ENCODE data around the gene ATG4A. TPM values are rescaled to one million over a fixed set of nuclear protein-coding genes. Genes with fewer than 3 reads are reported as not detected.

The ATG4A gene
- total and polyA plus RNA-seq, 4 donors = 10.5 to 14.9 (median 12.8) TPM

DNA sequence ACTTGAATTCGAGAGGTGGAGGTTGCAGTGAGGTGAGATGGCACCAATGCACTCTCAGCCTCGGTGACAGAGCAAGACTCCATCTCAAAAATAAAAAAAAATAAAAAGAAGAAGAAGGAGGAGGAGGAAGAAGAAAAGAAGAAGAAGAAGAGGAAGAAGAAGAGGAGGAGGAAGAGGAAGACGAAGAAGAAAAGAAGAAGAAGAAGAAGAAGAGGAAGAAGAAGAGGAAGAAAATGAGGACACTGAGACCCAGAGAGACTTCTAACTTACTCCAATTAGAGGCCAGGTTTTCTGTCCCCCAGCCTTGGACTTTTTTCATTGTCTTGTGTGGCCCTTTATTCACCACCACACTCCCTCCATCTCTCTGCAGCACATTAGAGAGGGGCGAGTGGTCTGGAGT is 70.7 kb downstream of the ATG4A start:
- WGBS (ENCODE audit: insufficient coverage) = 100% methylated on average over 2 of the region's 4 CpGs
- no peaks in the 10 kb centered on the region for H3K4me1 ChIP-seq (ENCODE audit: control insufficient read depth, insufficient read depth, low read length)
- peaks cover 3% of the 10 kb centered on the region for H3K27me3 ChIP-seq (ENCODE audit: control insufficient read depth, insufficient read depth, low read length)

GRCh38 chrX:108163333-108164082 is 71.9 kb downstream of the ATG4A start:
- H3K27ac ChIP-seq (ENCODE audit: low read depth, low read length) = no peak overlapping the region
- H3K36me3 ChIP-seq (ENCODE audit: control insufficient read depth, insufficient read depth, low read length) = no peaks in the 10 kb centered on the region
- 82% methylated on average over 7 of the region's 7 CpGs for WGBS (ENCODE audit: insufficient coverage)
- no peaks in the 10 kb centered on the region for H3K4me1 ChIP-seq (ENCODE audit: control insufficient read depth, insufficient read depth, low read length)
- peaks cover 3% of the 10 kb centered on the region for H3K27me3 ChIP-seq (ENCODE audit: control insufficient read depth, insufficient read depth, low read length)
- no peaks in the 10 kb centered on the region for H3K9me3 ChIP-seq (ENCODE audit: control insufficient read depth, insufficient read depth, low read length)
- no peak for DNase-seq (ENCODE audit: low read depth in 4 of 6, low spot score in 6 of 6)
- H3K4me3 ChIP-seq (ENCODE audit: low read depth, low read length) = no peak overlapping the region

More for the DNA sequence above, 70.7 kb downstream of the ATG4A start:
- Histone ChIP-seq H3K4me3 (ENCODE audit: low read depth, low read length) (no peak overlapping the region), H3K36me3 (ENCODE audit: control insufficient read depth, insufficient read depth, low read length) (no peaks in the 10 kb centered on the region), H3K27ac (ENCODE audit: low read depth, low read length) (no peak overlapping the region), H3K9me3 (ENCODE audit: control insufficient read depth, insufficient read depth, low read length) (no peaks in the 10 kb centered on the region)
- DNase-seq (ENCODE audit: low read depth in 4 of 6, low spot score in 6 of 6) = no peak

- H3K36me3 ChIP-seq (ENCODE audit: control insufficient read depth, insufficient read depth, low read length) = no peaks in the 10 kb centered on the region
- no peaks in the 10 kb centered on the region for H3K9me3 ChIP-seq (ENCODE audit: control insufficient read depth, insufficient read depth, low read length)
- peak in 2 of 6 donors; percentile 53 to 79 for DNase-seq (ENCODE audit: low read depth in 4 of 6, low spot score in 6 of 6)
- 39% methylated on average over 6 of the region's 7 CpGs for WGBS (ENCODE audit: insufficient coverage)
- no peaks in the 10 kb centered on the region for H3K4me1 ChIP-seq (ENCODE audit: control insufficient read depth, insufficient read depth, low read length)
- peaks cover 9% of the 10 kb centered on the region for H3K27me3 ChIP-seq (ENCODE audit: control insufficient read depth, insufficient read depth, low read length)
- H3K4me3 ChIP-seq (ENCODE audit: low read depth, low read length) = no peak overlapping the region
- H3K27ac ChIP-seq (ENCODE audit: low read depth, low read length) = no peak overlapping the region
Measured at GRCh38 chrX:108165383-108166111, 74.0 kb downstream of the ATG4A start.

- no peak overlapping the region for H3K27ac ChIP-seq (ENCODE audit: low read depth, low read length)
- peaks cover 8% of the 10 kb centered on the region for H3K27me3 ChIP-seq (ENCODE audit: control insufficient read depth, insufficient read depth, low read length)
- DNase-seq (ENCODE audit: low read depth in 4 of 6, low spot score in 6 of 6) = no peak
- no CpG with 5 or more reads among the region's 5 CpGs for WGBS (ENCODE audit: insufficient coverage)
- no peaks in the 10 kb centered on the region for H3K9me3 ChIP-seq (ENCODE audit: control insufficient read depth, insufficient read depth, low read length)
- H3K4me1 ChIP-seq (ENCODE audit: control insufficient read depth, insufficient read depth, low read length) = no peaks in the 10 kb centered on the region
- H3K36me3 ChIP-seq (ENCODE audit: control insufficient read depth, insufficient read depth, low read length) = no peaks in the 10 kb centered on the region
- H3K4me3 ChIP-seq (ENCODE audit: low read depth, low read length) = no peak overlapping the region
Measured at GRCh38 chrX:108167211-108167872, 75.8 kb downstream of the ATG4A start.

- no peaks in the 10 kb centered on the region for H3K9me3 ChIP-seq (ENCODE audit: control insufficient read depth, insufficient read depth, low read length)
- H3K4me3 ChIP-seq (ENCODE audit: low read depth, low read length) = no peak overlapping the region
- H3K36me3 ChIP-seq (ENCODE audit: control insufficient read depth, insufficient read depth, low read length) = no peaks in the 10 kb centered on the region
- peaks cover 17% of the 10 kb centered on the region for H3K27me3 ChIP-seq (ENCODE audit: control insufficient read depth, insufficient read depth, low read length)
- no peak overlapping the region for H3K27ac ChIP-seq (ENCODE audit: low read depth, low read length)
- no peaks in the 10 kb centered on the region for H3K4me1 ChIP-seq (ENCODE audit: control insufficient read depth, insufficient read depth, low read length)
- DNase-seq (ENCODE audit: low read depth in 4 of 6, low spot score in 6 of 6) = no peak
- WGBS (ENCODE audit: insufficient coverage) = 83% methylated on average over 6 of the region's 9 CpGs
Measured at GRCh38 chrX:108168961-108169740, 77.6 kb downstream of the ATG4A start.

GRCh38 chrX:108169768-108170167 is 78.2 kb downstream of the ATG4A start:
- WGBS (ENCODE audit: insufficient coverage) = 67% methylated on average over 3 of the region's 3 CpGs
- Histone ChIP-seq H3K27ac (ENCODE audit: low read depth, low read length) (no peak overlapping the region), H3K4me3 (ENCODE audit: low read depth, low read length) (no peak overlapping the region), H3K27me3 (ENCODE audit: control insufficient read depth, insufficient read depth, low read length) (peaks cover 20% of the 10 kb centered on the region), H3K9me3 (ENCODE audit: control insufficient read depth, insufficient read depth, low read length) (no peaks in the 10 kb centered on the region), H3K36me3 (ENCODE audit: control insufficient read depth, insufficient read depth, low read length) (no peaks in the 10 kb centered on the region), H3K4me1 (ENCODE audit: control insufficient read depth, insufficient read depth, low read length) (no peaks in the 10 kb centered on the region)
- DNase-seq (ENCODE audit: low read depth in 4 of 6, low spot score in 6 of 6) = no peak

DNA sequence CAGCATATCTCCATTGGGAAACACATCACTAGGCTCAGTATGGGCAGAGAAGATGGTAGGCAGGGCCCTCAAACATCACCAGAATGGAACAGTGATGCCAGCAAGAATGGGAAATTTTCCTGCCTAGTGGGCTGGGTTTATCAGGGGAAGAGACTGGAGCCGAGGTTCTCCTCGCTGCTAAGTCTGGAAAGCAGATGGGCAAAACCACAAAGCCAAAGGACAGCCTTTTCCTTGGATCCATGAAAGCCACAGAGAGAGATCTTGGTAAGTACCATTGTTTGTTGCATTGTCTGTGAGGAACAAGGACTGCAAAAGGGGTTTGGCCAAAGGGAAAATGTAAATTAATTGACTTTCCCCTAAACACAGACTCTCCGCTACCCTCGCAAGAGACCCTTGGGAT is 80.1 kb downstream of the ATG4A start:
- H3K4me3 ChIP-seq (ENCODE audit: low read depth, low read length) = no peak overlapping the region
- H3K27me3 ChIP-seq (ENCODE audit: control insufficient read depth, insufficient read depth, low read length) = peaks cover 24% of the 10 kb centered on the region
- no peaks in the 10 kb centered on the region for H3K9me3 ChIP-seq (ENCODE audit: control insufficient read depth, insufficient read depth, low read length)
- DNase-seq (ENCODE audit: low read depth in 4 of 6, low spot score in 6 of 6) = no peak
- H3K27ac ChIP-seq (ENCODE audit: low read depth, low read length) = no peak overlapping the region
- H3K4me1 ChIP-seq (ENCODE audit: control insufficient read depth, insufficient read depth, low read length) = peaks cover 3% of the 10 kb centered on the region
- H3K36me3 ChIP-seq (ENCODE audit: control insufficient read depth, insufficient read depth, low read length) = no peaks in the 10 kb centered on the region
- WGBS (ENCODE audit: insufficient coverage) = 87% methylated on average over 4 of the region's 4 CpGs

DNA sequence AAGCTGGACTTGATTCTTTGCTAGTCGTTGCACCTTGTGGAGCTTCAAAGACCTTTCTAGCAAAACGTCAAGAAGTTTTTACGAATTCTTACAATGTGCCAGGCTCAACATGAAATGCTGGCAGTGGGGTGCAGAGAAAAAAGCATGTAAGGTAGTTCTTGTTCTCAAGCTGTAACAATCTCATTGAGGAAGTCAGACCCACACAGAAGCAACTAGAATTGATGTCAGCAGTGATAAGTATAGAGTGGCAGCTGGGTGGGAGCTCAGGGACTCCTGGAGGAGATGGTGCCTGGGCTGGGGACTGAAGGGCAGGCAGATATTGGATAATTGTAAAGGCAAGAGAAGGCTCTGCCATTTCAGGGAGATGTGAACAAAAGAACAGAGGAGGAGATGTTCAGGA is 82.3 kb downstream of the ATG4A start:
- peaks cover 15% of the 10 kb centered on the region for H3K4me1 ChIP-seq (ENCODE audit: control insufficient read depth, insufficient read depth, low read length)
- H3K27me3 ChIP-seq (ENCODE audit: control insufficient read depth, insufficient read depth, low read length) = peaks cover 25% of the 10 kb centered on the region
- H3K9me3 ChIP-seq (ENCODE audit: control insufficient read depth, insufficient read depth, low read length) = no peaks in the 10 kb centered on the region
- H3K36me3 ChIP-seq (ENCODE audit: control insufficient read depth, insufficient read depth, low read length) = no peaks in the 10 kb centered on the region
- DNase-seq (ENCODE audit: low read depth in 4 of 6, low spot score in 6 of 6) = no peak
- no peak overlapping the region for H3K27ac ChIP-seq (ENCODE audit: low read depth, low read length)
- 49% methylated on average over 3 of the region's 3 CpGs for WGBS (ENCODE audit: insufficient coverage)
- no peak overlapping the region for H3K4me3 ChIP-seq (ENCODE audit: low read depth, low read length)

All from spinal cord (tissue), 10 donors.